Measurements from ENCODE around the gene FFAR3. TPM values are rescaled to one million over a fixed set of nuclear protein-coding genes. Genes with fewer than 3 reads are reported as not detected.

The FFAR3 gene
- total and polyA plus RNA-seq, 2 of the 8 experiments (the other 6 are each of a cell fraction or from before 2014, with no cell fraction given): not detected

DNA sequence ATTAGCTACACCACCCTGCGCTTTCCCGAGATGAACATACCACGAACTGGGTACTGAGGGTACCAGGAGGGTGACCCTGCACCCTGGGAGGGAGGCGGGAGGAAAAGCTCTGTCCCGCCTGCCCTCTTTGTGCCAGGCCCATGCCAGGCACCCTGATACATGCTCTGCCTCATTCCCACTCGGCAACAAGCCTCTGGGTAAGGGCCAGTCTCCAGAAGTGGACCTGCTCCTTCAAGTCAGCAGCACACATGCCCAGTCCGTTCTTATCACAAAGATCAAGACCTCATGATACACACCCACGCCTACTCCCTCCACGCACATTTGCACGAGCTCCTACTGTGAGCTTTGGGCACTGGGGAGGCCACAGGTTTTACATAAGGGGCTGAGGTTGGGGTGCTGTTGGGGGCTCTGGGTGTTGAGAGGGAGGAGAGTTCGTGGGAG is 12.6 kb upstream of the FFAR3 start:
- H2AK5ac ChIP-seq (ENCODE audit: low read depth, low read length): no peak overlapping the region
- WGBS, 2 experiments (ENCODE audit: extremely low coverage in 1 of 2, insufficient coverage in 1 of 2, insufficient read length in 1 of 2, insufficient replicate concordance in 2 of 2, low coverage in 1 of 2, low lambda C conversion rate in 2 of 2, missing lambda C conversion rate in 1 of 2): 81% methylated on average over 11 of the region's 11 CpGs; no CpG with 5 or more reads in 1 of the 2 experiments
- no peak overlapping the region for H4K5ac ChIP-seq (ENCODE audit: insufficient read length, low read depth, low read length)
- CTCF ChIA-PET (ENCODE audit: partially characterized antibody): interaction anchor here (1.0 to 2.0 kb wide), 4 partner anchors 10 to 165 kb away, joined by 3 to 5 read pairs (median 4); no protein-coding TSS in a partner anchor
- no peak overlapping the region for H3K14ac ChIP-seq (ENCODE audit: insufficient read length)
- no peaks in the 10 kb centered on the region for H3K79me1 ChIP-seq (ENCODE audit: low read depth, low read length)
- no peaks in the 10 kb centered on the region for H4K20me1 ChIP-seq (replicated peaks in 1 of 2; ENCODE audit: control insufficient read depth in 1 of 2, insufficient read depth in 2 of 2, low read length in 2 of 2)
- no peak overlapping the region for H3K56ac ChIP-seq (replicated peaks; ENCODE audit: insufficient read length, low read depth, low read length)
- no peak overlapping the region for H3K4me3 ChIP-seq (ENCODE audit: extremely low read depth in 1 of 4, insufficient read depth in 2 of 4, low read depth in 3 of 4, low read length in 4 of 4)
- H3K9ac ChIP-seq (replicated peaks in 1 of 4; ENCODE audit: extremely low read depth in 1 of 4, low read depth in 3 of 4, low read length in 3 of 4): no peak overlapping the region
- TF ChIP-seq, protein P1, sequence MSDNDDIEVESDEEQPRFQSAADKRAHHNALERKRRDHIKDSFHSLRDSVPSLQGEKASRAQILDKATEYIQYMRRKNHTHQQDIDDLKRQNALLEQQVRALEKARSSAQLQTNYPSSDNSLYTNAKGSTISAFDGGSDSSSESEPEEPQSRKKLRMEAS (IDR thresholded peaks at IDR 0.05): no peak
- no peak for TF ChIP-seq USF2 (IDR thresholded peaks at IDR 0.05; ENCODE audit: low read length)
- no peak for TF ChIP-seq SAP30 (IDR thresholded peaks at IDR 0.05; ENCODE audit: insufficient read depth, insufficient replicate concordance, low read length)
- TF ChIP-seq JUND (IDR thresholded peaks at IDR 0.05; ENCODE audit: low read length): no peak
- no peak for TF ChIP-seq TAF1 (IDR thresholded peaks at IDR 0.05; ENCODE audit: low read depth, low read length)
- no peak for TF ChIP-seq MAFK (IDR thresholded peaks at IDR 0.05; ENCODE audit: low read depth, low read length)
- TF ChIP-seq RBBP5 (IDR thresholded peaks at IDR 0.05; ENCODE audit: borderline replicate concordance, low read depth, low read length): no peak
- H3K9me3 ChIP-seq (ENCODE audit: insufficient read depth in 2 of 2, low read depth in 1 of 2, low read length in 1 of 2): no peaks in the 10 kb centered on the region
- no peak overlapping the region; the same call in 1 of the 2 replicates for H4K8ac ChIP-seq (ENCODE audit: extremely low read depth, insufficient read depth, low read length)
- H2BK120ac ChIP-seq (replicated peaks; ENCODE audit: low read depth, low read length): no peak overlapping the region
- H3K4me1 ChIP-seq (replicated peaks in 1 of 4; ENCODE audit: control insufficient read depth in 3 of 4, insufficient read depth in 4 of 4, low read length in 3 of 4): peaks cover 0 to 2% (median 0%) of the 10 kb centered on the region in 4 experiments; a peak in 1 of 7 replicates
- no peak overlapping the region for H2BK12ac ChIP-seq (ENCODE audit: low read depth, low read length)
- no peak overlapping the region for H2BK20ac ChIP-seq (ENCODE audit: low read length)
- H3K18ac ChIP-seq (ENCODE audit: extremely low read depth, low read length): no peak overlapping the region
- no peak overlapping the region for H3K23ac ChIP-seq (ENCODE audit: insufficient read length)
- DNase-seq (ENCODE audit: low read depth in 1 of 2, low spot score in 2 of 2): peak in 1 of 2 experiments; percentile 24
- H3K4ac ChIP-seq (replicated peaks; ENCODE audit: insufficient read length, low read depth, low read length): no peak overlapping the region
- H3K27ac ChIP-seq (ENCODE audit: low read depth, low read length): no peak overlapping the region
- POLR2A ChIA-PET (ENCODE audit: partially characterized antibody): interaction anchor here (1.4 kb wide), 1 partner anchor 79 kb away, joined by 3 read pairs; no protein-coding TSS in a partner anchor
- H3K23me2 ChIP-seq (ENCODE audit: low read depth, low read length): no peaks in the 10 kb centered on the region; the same call in 1 of the 2 replicates
- H2BK15ac ChIP-seq (ENCODE audit: low read length): no peak overlapping the region
- no peak overlapping the region for H3K4me2 ChIP-seq (ENCODE audit: insufficient read depth in 1 of 2, low read depth in 2 of 2, low read length in 2 of 2)
- no peak overlapping the region for H2AFZ ChIP-seq (ENCODE audit: low read length)
- no peaks in the 10 kb centered on the region for H3K27me3 ChIP-seq (replicated peaks in 1 of 4; ENCODE audit: control insufficient read depth in 3 of 4, extremely low read depth in 1 of 4, insufficient read depth in 3 of 4, low read length in 3 of 4)
- H4K91ac ChIP-seq (replicated peaks; ENCODE audit: insufficient read length, low read length): no peak overlapping the region
- H3K36me3 ChIP-seq (ENCODE audit: control insufficient read depth in 2 of 4, insufficient read depth in 4 of 4, low read length in 3 of 4): no peaks in the 10 kb centered on the region
- no peak for FAIRE-seq
- H3K79me2 ChIP-seq (ENCODE audit: control insufficient read depth in 1 of 2, insufficient read depth in 2 of 2, low read length in 2 of 2): no peaks in the 10 kb centered on the region
- no peak overlapping the region for H2BK5ac ChIP-seq (ENCODE audit: low read depth, low read length)

Data from H1 (cell line).